Left colon (tissue), 2 donors: ENCODE data around the gene C19orf81. TPM values are rescaled to one million over a fixed set of nuclear protein-coding genes. Genes with fewer than 3 reads are reported as not detected.
A peak's percentile ranks its signal among the peaks of the same experiment; 100 is the strongest.
"Not testable (repeated sequence)": the region's sequence is repeated elsewhere in the genome, so short reads cannot be mapped to it uniquely, and the experiment has no call there.

Source experiments
- ATAC-seq: fragments of 200-7000 bp; cut with Tn5 transposase; one replicate; pipeline ENCODE4 v1.9.1; 2020; ENCODE audit warnings: mild to moderate bottlenecking, moderate library complexity
- DNase-seq, 2 donors: peaks; one replicate each; pipeline ENCODE4 v3.0.0-alpha.2; 2020
- intact Hi-C, 2 donors: fragments of 100-400 bp; cut with DNase I in 1 of 2; cut with micrococcal nuclease in 1 of 2; formaldehyde crosslinking; loops; one replicate each; pipeline versions ENCODE4 v1.11.2 to v1.14.0; 2022; cut with DNase I, micrococcal nuclease
- long read RNA-seq: library from polyadenylated mRNA; unstranded; transcript quantifications from one replicate; pipeline ENCODE4 v2.0.0, GENCODE V29; 2021
- total RNA-seq, 2 donors: library from RNA; stranded (reverse); fragmentation: NEBNext Ultra II Directional; extraction: Animal tissue kit (Norgen Biotek cat#: 25700); gene quantifications; one replicate each; pipeline ENCODE4 v1.2.1, GENCODE V29; 2021
- donor health status: DM: no; HTN: no; CAD: no.
- donor health status: DM: yes; HTN: yes; CAD: no.

The C19orf81 gene
- not detected for total RNA-seq
- long read RNA-seq: 0 reads

DNA sequence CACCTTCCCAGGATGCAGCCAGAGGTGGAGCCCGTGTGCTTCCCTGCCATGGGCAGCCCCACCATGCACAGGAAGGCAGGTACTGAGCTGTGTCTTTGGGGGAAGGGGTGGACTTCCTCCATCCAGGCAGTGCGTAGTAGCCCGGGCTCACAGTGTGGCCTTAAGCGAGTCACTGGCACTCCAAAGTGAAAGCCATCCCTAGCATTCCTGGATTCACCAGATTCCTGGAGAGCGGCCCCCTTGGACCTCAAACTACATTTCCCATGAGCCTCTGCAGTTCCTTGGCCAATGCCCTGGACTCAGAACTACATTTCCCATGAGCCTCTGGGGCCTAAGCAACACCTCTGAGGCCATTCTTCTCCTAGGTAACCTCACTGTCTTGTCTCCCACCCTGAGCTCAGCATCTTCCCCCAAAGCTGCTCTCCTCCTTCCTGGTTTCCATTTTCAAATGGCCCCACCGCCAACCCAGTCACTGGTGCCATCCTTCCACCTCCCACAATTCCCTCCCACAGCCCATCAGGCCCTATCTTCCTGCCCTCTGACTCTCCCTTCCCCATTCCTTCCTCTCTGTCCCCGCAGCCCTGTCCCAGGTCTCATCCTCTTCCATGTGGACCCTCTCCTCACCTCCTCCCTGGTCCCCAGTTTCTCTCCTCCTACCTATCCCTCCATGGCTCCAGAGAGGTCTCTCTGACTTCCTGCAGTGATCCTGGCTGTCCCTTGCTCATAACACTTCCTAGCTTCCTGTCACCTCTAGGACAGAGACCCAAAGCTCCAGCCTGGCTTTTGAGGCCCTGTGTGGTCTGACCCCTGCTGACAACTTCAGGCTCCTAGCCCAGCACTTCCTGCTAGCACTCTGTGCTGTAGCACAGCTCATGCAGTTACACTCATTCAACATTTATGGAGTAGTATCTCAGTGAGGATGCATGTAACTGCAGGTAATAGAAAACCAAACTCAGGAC, at the start of gene C19orf81:
Gene C19orf81, plus strand, starts transcription at position 13 of the 959 bp plus-strand sequence. Its CDS starts 0 bp downstream, at position 13.
- DNase-seq (no peak), ATAC-seq (no peak)
- intact Hi-C loops: no loop called here

DNA sequence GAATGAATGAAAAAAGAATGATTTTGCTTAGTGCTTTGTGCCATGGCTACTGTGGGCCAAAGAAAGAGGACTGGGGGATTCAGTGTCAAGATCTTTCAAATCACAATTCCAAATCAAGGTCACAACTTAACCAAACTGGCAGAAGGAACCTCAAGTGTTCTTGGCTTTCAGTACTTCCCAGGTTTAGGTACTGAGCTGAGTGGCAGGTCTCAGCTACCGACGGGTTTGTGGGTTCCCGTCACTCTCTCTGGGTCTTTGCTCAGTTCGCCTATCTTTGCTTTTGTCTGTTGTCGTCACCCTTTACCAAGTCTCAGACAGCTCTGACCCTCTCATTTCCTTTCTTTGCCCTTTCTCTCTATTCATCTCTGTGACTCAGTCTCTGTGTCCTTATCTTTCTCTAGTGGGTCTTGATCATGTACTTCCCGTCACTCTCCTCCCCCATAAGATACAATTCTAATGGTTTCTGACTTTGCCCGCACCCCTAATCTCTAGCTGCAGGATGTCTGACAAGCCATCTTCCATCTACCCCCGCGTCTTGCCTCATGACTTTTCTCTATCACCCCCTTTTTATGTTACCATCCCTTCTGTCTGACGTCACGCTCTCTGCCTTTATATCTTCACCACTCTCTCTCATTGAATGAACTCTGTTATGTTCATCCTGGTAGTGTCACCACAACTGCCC, 47.7 kb upstream of the C19orf81 start:
- intact Hi-C loops: no loop called here
- ATAC-seq (no peak), DNase-seq (no peak)

DNA sequence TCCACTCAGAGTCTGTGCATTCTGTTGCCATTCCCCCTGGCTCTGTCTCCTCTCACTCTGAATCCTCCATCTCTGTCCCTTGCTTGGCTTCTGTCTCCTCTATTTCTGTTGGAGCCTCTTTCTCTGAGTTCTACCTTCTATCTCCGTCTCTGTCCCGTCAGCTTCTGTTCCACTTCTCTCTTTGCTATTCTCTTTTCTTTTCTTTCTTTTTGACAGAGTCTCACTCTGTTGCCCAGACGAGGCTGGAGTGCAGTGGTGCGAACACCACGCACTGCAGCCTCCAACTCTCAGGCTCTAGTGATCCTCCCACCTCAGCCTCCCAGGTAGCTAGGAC, 47.2 kb upstream of the C19orf81 start:
- intact Hi-C loops: no loop called here
- ATAC-seq: no peak
- DNase-seq: no peak

DNA sequence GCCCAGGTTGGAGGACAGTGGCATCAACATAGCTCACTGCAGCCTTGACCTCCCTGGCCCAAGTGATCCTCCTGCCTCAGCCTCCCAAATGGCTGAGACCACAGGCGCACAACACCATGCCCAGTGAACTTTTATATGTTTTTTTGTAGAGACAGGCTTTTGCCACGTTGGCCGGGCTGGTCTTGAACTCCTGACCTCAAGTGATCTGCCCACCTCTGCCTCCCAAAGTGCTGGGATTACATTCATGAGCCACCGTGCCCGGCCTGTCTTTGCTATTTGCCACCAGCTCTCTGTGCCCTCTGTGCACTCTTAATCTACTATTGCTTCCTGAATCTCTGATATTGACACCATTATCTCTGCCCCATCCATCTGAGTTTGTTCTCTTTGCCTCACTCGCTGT, 46.7 kb upstream of the C19orf81 start:
- ATAC-seq: no peak
- no peak for DNase-seq
- intact Hi-C loops: no loop called here

DNA sequence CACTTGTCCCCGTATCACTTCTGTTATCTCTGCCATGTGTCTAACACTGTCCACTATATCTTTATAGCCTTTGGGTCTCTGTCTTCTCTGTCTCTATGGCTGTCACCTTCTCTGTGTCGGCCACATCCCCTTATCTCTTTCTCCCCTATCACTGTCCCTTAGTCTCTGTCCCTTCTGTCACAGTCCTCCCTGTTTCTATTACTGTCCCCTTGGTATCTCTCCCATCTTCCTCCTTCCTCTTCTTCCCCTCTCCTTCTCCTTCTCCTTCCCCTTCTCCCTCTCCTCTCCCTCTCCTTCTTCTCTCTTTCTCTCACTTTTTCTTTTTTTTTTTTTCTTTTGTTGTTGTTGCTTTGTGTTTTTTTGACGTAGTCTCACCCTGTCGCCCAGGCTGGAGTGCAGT, 46.3 kb upstream of the C19orf81 start:
- intact Hi-C loops: no loop called here
- no peak for DNase-seq
- no peak for ATAC-seq

DNA sequence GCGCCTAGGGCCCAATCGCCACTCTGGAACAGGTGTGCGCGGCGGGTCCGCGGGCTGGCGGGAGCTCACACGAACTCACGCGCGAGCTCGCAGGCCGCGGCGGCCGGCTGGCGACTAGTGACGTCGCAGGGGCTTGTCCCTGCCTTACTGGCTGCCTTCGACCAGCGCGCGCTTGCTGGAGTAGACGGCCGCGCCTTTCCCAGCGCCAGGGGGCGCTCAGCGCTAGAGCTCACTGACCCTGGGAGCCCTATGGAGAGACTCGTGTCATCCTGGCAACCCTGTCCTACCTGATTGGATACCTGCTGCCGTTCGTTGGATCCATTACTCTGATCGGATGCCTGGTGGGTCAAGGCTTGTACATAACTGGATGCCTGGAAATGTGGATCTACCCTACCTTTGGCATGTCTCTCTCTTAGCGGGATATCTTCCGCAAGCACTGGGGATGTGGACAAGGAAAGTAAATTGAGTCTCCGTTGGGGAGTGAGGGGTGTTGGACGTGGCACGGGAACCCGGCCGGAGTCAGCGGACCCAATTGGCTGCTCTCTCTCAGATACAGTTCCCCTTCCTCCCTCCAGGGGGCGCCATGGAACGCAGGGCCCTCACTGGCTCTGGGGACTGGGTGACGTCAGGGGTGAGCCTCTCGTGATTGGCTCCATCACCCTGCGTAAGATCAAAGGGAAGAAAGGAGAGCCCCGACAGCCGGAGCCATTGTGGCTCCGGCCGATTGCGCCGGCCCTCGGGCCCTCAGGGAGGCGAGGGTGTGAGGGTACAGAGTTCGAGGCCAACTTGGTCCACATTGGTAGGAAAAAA, 44.8 kb upstream of the C19orf81 start:
- ATAC-seq, DNase-seq, intact Hi-C loops: not testable (repeated sequence)

DNA sequence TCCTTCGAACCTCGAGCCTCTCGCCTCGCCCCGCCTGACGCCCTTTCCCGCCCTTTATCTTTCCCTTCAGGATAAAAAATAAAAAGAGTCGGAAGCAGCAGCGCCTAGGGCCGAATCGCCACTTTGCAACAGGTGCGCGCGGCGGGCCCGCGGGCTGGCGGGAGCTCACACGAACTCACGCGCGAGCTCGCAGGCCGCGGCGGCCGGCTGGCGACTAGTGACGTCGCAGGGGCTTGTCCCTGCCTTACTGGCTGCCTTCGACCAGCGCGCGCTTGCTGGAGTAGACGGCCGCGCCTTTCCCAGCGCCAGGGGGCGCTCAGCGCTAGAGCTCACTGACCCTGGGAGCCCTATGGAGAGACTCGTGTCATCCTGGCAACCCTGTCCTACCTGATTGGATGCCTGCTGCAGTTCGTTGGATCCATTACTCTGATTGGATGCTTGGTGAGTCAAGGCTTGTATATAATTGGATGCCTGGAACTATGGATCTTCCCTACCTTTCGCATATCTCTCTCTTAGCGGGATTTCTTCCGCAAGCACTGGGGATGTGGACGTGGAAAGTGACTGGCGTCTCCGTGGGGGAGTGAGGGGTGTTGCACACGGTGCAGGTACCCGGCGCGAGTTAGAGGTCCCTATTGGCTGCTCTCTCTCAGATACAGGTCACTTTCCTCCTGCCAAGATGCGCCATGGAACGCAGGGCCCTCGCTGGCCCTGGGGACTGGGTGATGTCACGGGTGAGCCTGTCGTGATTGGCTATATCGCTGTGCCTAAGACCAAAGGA, 43.0 kb upstream of the C19orf81 start:
- DNase-seq, ATAC-seq, intact Hi-C loops: not testable (repeated sequence)

DNA sequence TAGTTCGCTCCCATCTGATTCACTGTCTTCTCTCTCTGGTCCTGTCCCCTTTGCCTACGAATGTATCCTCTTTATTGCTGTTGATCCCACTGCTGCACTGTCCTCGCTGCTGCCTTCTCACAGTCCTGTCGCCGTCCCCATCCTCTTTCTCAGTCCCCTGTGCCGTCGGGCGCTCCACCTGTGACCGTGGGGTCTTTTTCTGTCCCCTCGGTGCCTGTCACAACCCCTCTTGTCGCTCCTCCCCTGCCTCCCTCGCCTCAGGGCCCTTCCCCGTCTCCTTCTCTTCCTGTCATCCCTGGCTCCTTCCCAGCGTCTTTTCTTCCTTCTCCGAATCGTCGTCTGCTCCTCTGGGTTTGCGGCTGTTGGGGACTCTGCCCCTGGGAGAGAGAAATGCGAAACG, 41.9 kb upstream of the C19orf81 start:
- ATAC-seq: no peak
- DNase-seq: no peak
- intact Hi-C loops: no loop called here

DNA sequence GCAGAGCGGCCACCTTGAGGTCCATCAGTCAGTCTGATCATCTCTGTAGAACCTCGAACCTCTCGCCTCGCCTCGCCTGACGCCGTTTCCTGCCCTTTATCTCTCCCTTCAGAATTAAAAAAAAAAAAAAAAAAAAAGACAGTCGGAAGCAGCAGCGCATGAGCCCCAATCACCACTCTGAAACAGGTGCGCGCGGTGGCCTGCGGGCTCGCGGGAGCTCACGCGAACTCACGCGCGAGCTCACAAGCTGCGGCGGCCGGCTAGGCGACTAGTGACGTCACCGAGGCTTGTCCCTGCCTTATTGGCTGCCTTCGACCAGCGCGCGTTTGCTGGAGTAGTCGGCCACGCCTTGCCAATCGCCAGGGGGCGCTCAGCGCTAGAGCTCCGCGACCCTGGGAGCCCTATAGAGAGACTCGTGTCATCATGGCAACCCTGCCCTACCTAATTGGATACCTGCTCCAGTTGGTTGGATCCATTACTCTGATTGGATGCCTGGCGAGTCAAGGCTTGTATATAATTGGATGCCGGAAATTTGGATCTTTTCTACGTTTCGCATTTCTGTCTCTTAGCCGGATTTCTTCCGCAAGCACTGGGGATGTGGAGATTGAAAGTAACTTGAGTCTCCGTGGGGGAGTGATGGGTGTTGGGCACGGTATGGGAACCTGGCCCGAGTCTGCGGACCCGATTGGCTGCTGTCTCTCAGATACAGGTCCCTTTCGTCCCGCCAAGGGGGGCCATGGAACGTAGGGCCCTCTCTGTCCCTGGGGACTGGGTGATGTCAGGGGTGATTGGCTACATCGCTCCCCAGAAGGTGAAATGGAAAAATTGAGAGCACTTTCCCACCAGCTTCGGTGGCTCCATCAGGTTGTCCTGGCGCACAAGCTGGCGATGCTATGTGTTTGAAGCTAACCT, 41.1 kb upstream of the C19orf81 start:
- intact Hi-C loops: no loop called here
- DNase-seq (peak; percentile 46 to 54), ATAC-seq (no peak)

DNA sequence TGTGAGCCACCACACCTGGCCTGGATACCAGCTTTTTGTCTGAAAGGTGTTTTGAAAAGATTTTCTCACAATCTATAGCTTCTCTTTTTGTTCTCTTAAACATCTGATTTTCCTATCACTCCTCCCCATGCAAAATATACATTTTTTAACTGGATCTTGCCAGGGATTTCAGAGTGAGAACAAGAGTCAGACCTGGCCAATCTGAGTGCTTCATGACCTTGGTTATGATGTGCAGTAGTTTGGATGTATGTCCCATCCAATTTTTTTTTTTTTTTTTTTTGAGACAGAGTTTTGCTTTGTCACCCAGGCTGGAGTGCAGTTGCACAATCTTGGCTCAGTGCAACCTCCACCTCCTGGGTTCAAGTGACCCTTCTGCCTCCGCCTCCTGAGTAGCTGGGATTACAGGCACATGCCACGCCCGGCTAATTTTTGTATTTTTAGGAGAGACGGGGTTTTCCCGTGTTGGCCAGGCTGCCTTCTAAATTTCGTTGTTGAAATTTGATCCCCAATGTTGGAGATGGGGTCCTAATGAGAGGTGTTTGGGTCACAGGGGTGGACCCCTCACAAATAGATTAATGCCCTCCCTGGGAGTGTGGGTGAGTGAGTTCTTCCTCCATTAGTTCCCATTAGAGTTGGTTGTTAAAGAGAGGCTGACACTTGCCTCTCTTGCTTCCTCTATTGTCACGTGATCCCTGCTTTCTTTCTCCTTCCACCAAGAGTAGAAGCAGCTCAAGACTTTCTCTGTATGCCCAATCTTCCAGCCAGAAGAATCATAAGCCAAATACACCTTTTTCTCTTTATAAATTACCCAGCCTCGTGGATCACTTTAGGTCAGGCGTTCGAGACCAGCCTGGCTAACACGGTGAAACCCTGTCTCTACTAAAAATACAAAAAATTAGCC, 36.5 kb upstream of the C19orf81 start:
- ATAC-seq, intact Hi-C loops: not testable (repeated sequence)

DNA sequence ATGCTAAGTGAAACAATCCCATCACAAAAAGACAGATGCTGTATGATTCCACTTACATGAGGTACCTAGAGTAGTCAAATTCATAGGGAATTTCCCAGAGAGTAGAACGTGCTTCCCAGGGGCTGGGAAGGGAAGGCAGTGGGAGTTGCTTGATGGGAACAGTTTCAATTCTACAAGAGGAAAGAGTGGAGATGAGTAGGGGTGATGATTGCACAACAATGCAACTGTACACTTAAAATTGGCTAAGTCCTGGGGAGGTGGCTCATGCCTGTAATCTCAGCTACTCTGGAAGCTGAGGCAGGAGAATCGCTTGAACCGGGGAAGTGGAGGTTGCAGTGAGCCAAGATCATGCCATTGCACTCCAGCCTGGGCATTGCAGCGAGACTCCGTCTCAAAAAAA, 30.9 kb upstream of the C19orf81 start:
- DNase-seq, intact Hi-C loops, ATAC-seq: not testable (repeated sequence)

More for the DNA sequence above, 36.5 kb upstream of the C19orf81 start:
- not testable (repeated sequence) for DNase-seq

DNA sequence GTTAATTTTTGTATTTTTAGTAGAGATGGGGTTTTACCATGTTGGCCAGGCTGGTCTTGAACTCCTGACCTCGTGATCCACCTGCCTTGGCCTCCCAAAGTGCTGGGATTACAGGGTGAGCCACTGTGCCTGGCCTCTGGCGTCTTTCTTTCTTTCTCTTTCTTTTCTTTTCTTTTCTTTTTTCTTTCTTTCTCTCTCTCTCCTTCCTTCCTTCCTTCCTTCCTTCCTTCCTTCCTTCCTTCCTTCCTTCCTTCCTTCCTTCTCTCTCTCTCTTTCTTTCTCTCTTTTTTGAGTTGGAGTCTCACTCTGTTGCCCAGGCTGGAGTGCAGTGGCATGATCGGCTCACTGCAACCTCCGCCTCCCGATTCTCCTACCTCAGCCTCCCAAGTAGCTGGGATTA, 30.1 kb upstream of the C19orf81 start:
- intact Hi-C loops, ATAC-seq, DNase-seq: not testable (repeated sequence)

DNA sequence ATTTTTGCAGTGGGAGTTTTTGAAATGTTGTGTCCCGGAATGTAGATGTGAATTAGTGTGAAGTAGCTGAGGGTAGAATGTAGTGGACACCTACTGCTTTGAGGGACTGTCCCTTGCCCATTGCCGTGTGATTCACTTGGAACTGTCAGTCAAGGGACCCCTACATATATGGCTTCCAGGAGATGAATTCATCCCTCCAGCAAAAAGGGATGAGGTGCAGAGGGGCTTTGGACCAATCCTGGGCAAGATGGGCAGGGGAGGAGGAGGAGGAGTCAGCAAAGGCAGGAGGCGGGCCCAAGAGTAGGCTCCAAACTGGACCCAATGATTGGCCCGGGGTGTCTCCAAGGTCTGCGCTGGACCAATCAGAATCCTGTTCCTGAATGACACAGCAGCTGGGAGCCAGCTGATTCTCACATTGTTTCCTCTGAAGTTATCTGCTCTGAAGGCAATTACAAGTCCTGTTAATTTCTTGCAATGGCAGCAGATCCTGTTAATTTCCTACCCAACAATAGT, 28.8 kb upstream of the C19orf81 start:
- intact Hi-C loops, ATAC-seq, DNase-seq: not testable (repeated sequence)

DNA sequence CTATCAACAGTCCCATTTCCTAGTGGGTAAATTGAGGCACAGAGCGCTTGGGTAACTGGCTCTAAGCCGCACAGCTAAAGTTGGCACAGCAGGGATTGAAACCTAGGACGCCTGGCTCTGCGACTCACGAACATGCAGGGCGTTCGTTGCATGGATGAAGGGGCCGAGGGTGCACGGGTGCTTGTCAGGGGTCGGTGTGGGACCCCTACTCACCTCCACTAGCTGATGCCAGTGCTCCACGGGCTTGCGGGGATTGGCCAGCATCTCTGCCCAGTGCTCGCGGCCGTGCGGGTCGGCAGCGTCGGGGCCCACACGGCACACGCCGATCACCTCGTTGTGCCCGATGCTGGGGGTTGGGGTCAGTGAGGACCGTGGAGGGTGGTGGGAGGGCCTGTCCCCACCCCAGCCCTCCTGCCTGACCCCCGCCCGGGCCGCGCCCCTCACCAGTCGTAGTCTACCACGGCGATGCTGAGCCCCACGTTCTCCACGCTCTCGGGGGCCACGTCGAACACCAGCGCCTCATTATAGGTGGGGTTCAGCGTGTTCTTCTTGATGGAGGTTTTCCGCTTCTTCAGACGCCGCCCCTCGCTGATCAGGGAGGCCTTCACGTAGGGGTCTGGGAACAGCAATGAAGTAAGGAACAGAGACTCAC, 24.2 kb upstream of the C19orf81 start:
- intact Hi-C loops: no loop called here

DNA sequence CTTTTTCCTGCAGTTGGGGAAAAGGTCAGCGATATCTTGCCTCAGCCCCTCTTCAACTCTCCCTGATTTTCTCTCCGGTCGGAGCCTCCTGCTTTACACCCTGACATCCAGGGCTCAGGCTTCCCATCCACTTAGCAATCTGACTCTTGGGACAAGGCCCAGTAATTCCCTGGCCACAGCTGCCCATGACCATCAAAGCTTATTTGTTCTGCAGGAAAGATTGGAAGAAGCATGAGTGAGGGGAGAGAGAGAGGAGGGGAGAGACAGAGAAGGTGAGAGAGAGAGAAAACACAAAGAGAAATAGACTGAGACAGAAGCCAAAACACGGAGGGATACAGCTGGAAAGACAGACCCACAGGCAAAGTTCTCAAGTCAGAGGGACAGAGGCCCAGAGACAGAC, 23.2 kb upstream of the C19orf81 start:
- ATAC-seq (no peak), DNase-seq (no peak)
- intact Hi-C loops: no loop called here

More for the DNA sequence above, 24.2 kb upstream of the C19orf81 start:
- DNase-seq (no peak), ATAC-seq (no peak)

DNA sequence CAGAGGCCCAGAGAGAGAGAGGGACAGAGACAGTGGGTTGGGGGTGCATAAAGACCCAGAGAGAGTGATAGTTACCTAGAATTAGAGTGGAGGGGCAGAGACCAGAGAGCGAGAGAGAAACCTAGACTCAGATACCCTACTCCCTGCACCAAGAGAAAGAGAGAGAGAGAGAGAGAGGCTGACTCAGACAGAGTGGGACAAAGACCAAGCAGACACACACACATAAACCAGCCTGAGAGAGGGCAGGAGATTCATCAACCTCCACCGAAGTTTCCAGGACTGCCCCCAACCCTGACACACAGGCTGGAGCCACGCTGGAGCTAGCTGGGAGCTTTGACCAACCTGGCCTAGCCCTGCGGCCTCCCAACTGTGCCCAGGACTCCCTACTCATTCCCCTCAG, 22.4 kb upstream of the C19orf81 start:
- DNase-seq (no peak), ATAC-seq (no peak)
- intact Hi-C loops: no loop called here
